HEK293 (cell line): ENCODE data around the gene ACACB.

Experiments used
- GFI1B ChIP-seq: fragments of 450-650 bp; formaldehyde crosslinking; IDR thresholded peaks from 2 replicates; pipeline ENCODE4 v1.5.1; 2016; ENCODE audit warnings: missing biosample characterization, missing genetic modification characterization
- SP7 ChIP-seq: fragments of 450-650 bp; formaldehyde crosslinking; IDR thresholded peaks from 2 replicates; pipeline ENCODE4 v1.5.1; 2016; ENCODE audit warnings: missing biosample characterization, missing genetic modification characterization
- ZFP3 ChIP-seq: fragments of 450-650 bp; formaldehyde crosslinking; IDR thresholded peaks from 2 replicates; pipeline ENCODE4 v1.5.1; 2016; ENCODE audit warnings: low read depth, missing biosample characterization, missing genetic modification characterization
- ZFP37 ChIP-seq: fragments of 450-650 bp; formaldehyde crosslinking; IDR thresholded peaks from 2 replicates; pipeline ENCODE4 v1.5.1; 2016; ENCODE audit warnings: missing biosample characterization, missing genetic modification characterization
- ZNF121 ChIP-seq: fragments of 450-650 bp; formaldehyde crosslinking; IDR thresholded peaks from 2 replicates; pipeline ENCODE4 v1.5.1; 2016; ENCODE audit warnings: missing biosample characterization, missing genetic modification characterization
- ZNF174 ChIP-seq: fragments of 450-650 bp; formaldehyde crosslinking; IDR thresholded peaks from 2 replicates; pipeline ENCODE4 v1.5.0; 2017; ENCODE audit warnings: missing biosample characterization, mild to moderate bottlenecking, missing genetic modification characterization
- ZNF391 ChIP-seq: fragments of 450-650 bp; formaldehyde crosslinking; IDR thresholded peaks from 2 replicates; pipeline ENCODE4 v1.5.1; 2016; ENCODE audit warnings: low read depth, missing biosample characterization, missing genetic modification characterization, borderline replicate concordance
- ZNF48 ChIP-seq: fragments of 450-650 bp; formaldehyde crosslinking; IDR thresholded peaks from 2 replicates; pipeline ENCODE4 v1.5.1; 2016; ENCODE audit warnings: missing biosample characterization, missing genetic modification characterization
- ZNF654 ChIP-seq: fragments of 450-650 bp; formaldehyde crosslinking; IDR thresholded peaks from 2 replicates; pipeline ENCODE4 v1.5.1; 2016; ENCODE audit warnings: low read depth, missing biosample characterization, missing genetic modification characterization
- TF ChIP-seq, protein P1 (sequence below): fragments of 450-650 bp; formaldehyde crosslinking; IDR thresholded peaks from 2 replicates; pipeline ENCODE4 v1.5.1; 2016; ENCODE audit warnings: missing biosample characterization, missing genetic modification characterization

DNA sequence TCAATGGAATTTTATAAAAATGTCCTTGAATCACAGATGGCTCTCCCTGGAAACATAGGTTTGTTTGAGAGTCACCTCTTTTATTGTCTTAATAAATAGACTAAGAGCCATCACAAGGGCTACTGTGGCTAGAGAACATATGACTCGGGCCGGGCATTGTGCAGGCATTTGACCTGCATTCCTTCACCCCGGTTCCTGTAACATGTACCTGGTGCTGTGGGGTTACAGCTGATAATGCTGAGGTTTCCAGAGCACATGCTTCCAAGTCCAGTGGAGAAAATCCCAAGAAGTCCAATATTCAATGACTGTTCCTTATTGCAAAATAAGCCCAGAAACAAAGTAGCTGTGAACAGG, 1.0 kb upstream of the ACACB start:
- no peak for TF ChIP-seq ZNF48 (tag by site-specific recombination)
- TF ChIP-seq, protein P1, sequence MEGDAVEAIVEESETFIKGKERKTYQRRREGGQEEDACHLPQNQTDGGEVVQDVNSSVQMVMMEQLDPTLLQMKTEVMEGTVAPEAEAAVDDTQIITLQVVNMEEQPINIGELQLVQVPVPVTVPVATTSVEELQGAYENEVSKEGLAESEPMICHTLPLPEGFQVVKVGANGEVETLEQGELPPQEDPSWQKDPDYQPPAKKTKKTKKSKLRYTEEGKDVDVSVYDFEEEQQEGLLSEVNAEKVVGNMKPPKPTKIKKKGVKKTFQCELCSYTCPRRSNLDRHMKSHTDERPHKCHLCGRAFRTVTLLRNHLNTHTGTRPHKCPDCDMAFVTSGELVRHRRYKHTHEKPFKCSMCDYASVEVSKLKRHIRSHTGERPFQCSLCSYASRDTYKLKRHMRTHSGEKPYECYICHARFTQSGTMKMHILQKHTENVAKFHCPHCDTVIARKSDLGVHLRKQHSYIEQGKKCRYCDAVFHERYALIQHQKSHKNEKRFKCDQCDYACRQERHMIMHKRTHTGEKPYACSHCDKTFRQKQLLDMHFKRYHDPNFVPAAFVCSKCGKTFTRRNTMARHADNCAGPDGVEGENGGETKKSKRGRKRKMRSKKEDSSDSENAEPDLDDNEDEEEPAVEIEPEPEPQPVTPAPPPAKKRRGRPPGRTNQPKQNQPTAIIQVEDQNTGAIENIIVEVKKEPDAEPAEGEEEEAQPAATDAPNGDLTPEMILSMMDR = no peak
- TF ChIP-seq ZNF654 (tag by site-specific recombination) = no peak
- no peak for TF ChIP-seq ZNF391 (tag by site-specific recombination)
- TF ChIP-seq ZFP3 (tag by site-specific recombination) = no peak
- TF ChIP-seq ZNF174 (tag by site-specific recombination) = no peak
- no peak for TF ChIP-seq SP7 (tag by site-specific recombination)
- TF ChIP-seq ZFP37 = no peak
- no peak for TF ChIP-seq ZNF121 (tag by site-specific recombination)
- TF ChIP-seq GFI1B (tag by site-specific recombination) = no peak
